ENCODE results near the gene PNMA8C.
A peak's percentile ranks its signal among the peaks of the same experiment; 100 is the strongest.

The PNMA8C gene

GRCh38 chr19:46428239-46429135 lies at the start of gene PNMA8C:
Gene PNMA8C, minus strand, starts transcription at chr19:46428936. Its CDS starts 577 bp downstream, at chr19:46428359.
- H3K4me3 ChIP-seq (ENCODE audit: control insufficient read depth, low read depth, low read length) = no peak within 1 kb of the TSS
- TF ChIP-seq CTCF (conservative IDR thresholded peaks at IDR 0.05; ENCODE audit: control insufficient read depth, insufficient read depth, low read depth, low read length) = no peak
- DNase-seq (ENCODE audit: low read depth) = peak; percentile 45

DNA sequence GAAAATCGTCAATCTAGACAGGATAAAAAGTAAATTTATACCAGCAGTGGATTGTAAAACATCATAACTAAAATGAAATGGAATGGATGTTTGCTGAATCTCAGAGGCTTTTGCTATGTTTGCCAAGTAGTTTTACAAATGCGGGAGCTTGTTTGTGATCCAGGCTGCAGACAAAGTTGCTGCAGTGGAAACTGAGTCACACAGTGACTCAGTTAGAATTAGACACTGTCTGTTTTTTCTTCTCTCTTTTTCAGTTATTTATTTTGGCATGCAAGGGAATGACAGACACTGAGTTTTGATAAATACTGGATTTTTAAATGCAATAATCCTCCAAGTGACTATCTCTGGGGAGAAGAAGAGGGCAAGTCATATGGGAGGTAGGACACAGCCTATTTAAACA lies 47.2 kb upstream of the PNMA8C start:
- H3K4me3 ChIP-seq (ENCODE audit: control insufficient read depth, low read depth, low read length) = no peak overlapping the region
- peak; percentile 73 for DNase-seq (ENCODE audit: low read depth)
- TF ChIP-seq CTCF (conservative IDR thresholded peaks at IDR 0.05; ENCODE audit: control insufficient read depth, insufficient read depth, low read depth, low read length) = no peak

- no peak overlapping the region for H3K4me3 ChIP-seq (ENCODE audit: control insufficient read depth, low read depth, low read length)
- DNase-seq (ENCODE audit: low read depth) = no peak
- no peak for TF ChIP-seq CTCF (conservative IDR thresholded peaks at IDR 0.05; ENCODE audit: control insufficient read depth, insufficient read depth, low read depth, low read length)
Observed at GRCh38 chr19:46474211-46474610, 45.5 kb upstream of the PNMA8C start.

DNA sequence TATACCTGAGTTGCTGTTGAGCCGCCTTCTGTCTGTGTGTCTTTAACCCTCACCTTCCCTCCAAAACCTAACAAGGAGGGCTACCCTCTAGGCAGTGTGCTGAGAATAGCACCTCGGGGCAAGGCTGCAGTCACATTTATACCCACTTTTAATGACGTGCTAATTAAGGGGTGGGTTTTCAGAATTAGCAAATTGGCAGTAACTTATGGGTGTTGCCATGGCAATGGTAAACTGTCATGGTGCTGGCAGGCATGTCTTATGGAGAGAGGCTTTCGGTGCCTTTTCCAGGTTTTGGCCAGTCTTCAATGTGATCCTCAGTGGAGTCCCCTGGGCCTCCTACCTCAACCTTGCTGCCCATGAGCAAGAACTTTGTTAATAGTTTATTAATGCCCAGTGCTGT lies 43.9 kb upstream of the PNMA8C start:
- H3K4me3 ChIP-seq (ENCODE audit: control insufficient read depth, low read depth, low read length) = no peak overlapping the region
- TF ChIP-seq CTCF (conservative IDR thresholded peaks at IDR 0.05; ENCODE audit: control insufficient read depth, insufficient read depth, low read depth, low read length) = no peak
- DNase-seq (ENCODE audit: low read depth) = no peak

DNA sequence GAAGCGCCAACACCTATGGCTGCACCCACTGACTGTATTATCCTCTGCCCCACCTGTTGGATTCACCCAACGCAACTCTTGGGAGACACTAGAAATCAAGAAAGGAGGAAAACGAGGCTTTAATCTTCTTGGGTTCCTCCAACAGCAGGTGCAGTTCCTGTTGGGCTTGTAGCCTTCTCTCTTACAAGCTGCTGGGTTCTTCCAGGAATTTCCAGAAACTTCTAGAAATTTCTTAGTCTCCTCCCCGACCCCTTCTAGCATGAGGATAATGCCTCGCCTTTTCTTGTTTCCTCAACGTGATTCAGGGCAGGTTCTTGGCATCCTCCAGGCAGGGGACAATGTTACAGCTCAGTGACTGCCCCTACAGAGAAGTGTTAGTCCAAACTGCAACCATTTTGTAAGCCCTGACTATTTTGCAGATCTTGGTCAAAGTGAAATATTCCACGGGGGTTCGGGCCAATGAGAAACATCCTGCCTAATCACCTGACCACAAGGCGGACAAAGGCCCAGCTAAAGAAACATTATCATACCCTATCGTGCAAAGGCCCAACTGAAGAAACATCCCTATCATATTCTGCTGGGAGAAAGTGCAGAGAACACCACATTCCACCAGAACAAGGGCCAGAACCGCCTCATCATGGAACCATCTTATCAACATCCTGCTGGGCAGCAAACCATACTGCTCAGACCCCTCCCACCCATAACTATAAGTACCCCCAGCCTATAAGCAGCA lies 43.2 kb upstream of the PNMA8C start:
- TF ChIP-seq CTCF (conservative IDR thresholded peaks at IDR 0.05; ENCODE audit: control insufficient read depth, insufficient read depth, low read depth, low read length) = no peak
- H3K4me3 ChIP-seq (ENCODE audit: control insufficient read depth, low read depth, low read length) = peak overlapping the region; percentile 32
- no peak for DNase-seq (ENCODE audit: low read depth)

- TF ChIP-seq CTCF (conservative IDR thresholded peaks at IDR 0.05; ENCODE audit: control insufficient read depth, insufficient read depth, low read depth, low read length) = no peak
- H3K4me3 ChIP-seq (ENCODE audit: control insufficient read depth, low read depth, low read length) = peak within 1 kb of the TSS; percentile 32
- DNase-seq (ENCODE audit: low read depth) = peak; percentile 71
Observed at GRCh38 chr19:46471116-46471733, 42.5 kb upstream of the PNMA8C start, which contains the start of gene PNMA8A. Gene PNMA8A, minus strand, starts transcription at chr19:46471563. Its CDS starts 528 bp downstream, at chr19:46471035.
